ENCODE measurements around the gene RYR2. TPM values are rescaled to one million over a fixed set of nuclear protein-coding genes. Genes with fewer than 3 reads are reported as not detected.

RYR2 gene
- total and polyA plus RNA-seq, 2 of the 8 experiments (the other 6 are each of a cell fraction or from before 2014, with no cell fraction given), result 1.3 to 4.4 TPM

GRCh38 chr1:237788069-237788468 lies 746.1 kb downstream of the RYR2 start:
- H3K9ac ChIP-seq (replicated peaks in 1 of 4; ENCODE audit: extremely low read depth in 1 of 4, low read depth in 3 of 4, low read length in 3 of 4), result no peak overlapping the region
- H2BK20ac ChIP-seq (ENCODE audit: low read length), result no peak overlapping the region
- no peak overlapping the region for H3K56ac ChIP-seq (replicated peaks; ENCODE audit: insufficient read length, low read depth, low read length)
- no peak overlapping the region for H2BK12ac ChIP-seq (ENCODE audit: low read depth, low read length)
- FAIRE-seq (no peak), DNase-seq (ENCODE audit: low read depth in 1 of 2, low spot score in 2 of 2) (no peak)
- H3K23ac ChIP-seq (ENCODE audit: insufficient read length), result no peak overlapping the region
- no peaks in the 10 kb centered on the region for H3K79me2 ChIP-seq (ENCODE audit: control insufficient read depth in 1 of 2, insufficient read depth in 2 of 2, low read length in 2 of 2)
- H4K91ac ChIP-seq (replicated peaks; ENCODE audit: insufficient read length, low read length), result no peak overlapping the region
- H4K8ac ChIP-seq (ENCODE audit: extremely low read depth, insufficient read depth, low read length), result no peak overlapping the region
- no peaks in the 10 kb centered on the region for H4K20me1 ChIP-seq (replicated peaks in 1 of 2; ENCODE audit: control insufficient read depth in 1 of 2, insufficient read depth in 2 of 2, low read length in 2 of 2)
- no peaks in the 10 kb centered on the region for H3K79me1 ChIP-seq (ENCODE audit: low read depth, low read length)
- H2BK120ac ChIP-seq (replicated peaks; ENCODE audit: low read depth, low read length), result no peak overlapping the region
- no peak overlapping the region for H3K4ac ChIP-seq (replicated peaks; ENCODE audit: insufficient read length, low read depth, low read length)
- no peaks in the 10 kb centered on the region for H3K9me3 ChIP-seq (ENCODE audit: insufficient read depth in 2 of 2, low read depth in 1 of 2, low read length in 1 of 2)
- H2BK15ac ChIP-seq (ENCODE audit: low read length), result no peak overlapping the region
- H3K27ac ChIP-seq (ENCODE audit: low read depth, low read length), result no peak overlapping the region
- H3K18ac ChIP-seq (ENCODE audit: extremely low read depth, low read length), result no peak overlapping the region
- ChIA-PET CTCF (ENCODE audit: partially characterized antibody) (interaction anchor here (0.6 to 1.0 kb wide), 3 partner anchors 12 to 655 kb away, joined by 3 to 5 read pairs (median 3); no protein-coding TSS in a partner anchor), POLR2A (ENCODE audit: partially characterized antibody) (no interaction called here)
- no peak overlapping the region for H3K4me2 ChIP-seq (ENCODE audit: insufficient read depth in 1 of 2, low read depth in 2 of 2, low read length in 2 of 2)
- no peaks in the 10 kb centered on the region for H3K27me3 ChIP-seq (replicated peaks in 1 of 4; ENCODE audit: control insufficient read depth in 3 of 4, extremely low read depth in 1 of 4, insufficient read depth in 3 of 4, low read length in 3 of 4)
- H3K36me3 ChIP-seq (ENCODE audit: control insufficient read depth in 2 of 4, insufficient read depth in 4 of 4, low read length in 3 of 4), result no peaks in the 10 kb centered on the region
- no peak overlapping the region for H2AFZ ChIP-seq (ENCODE audit: low read length)
- no peak overlapping the region for H2BK5ac ChIP-seq (ENCODE audit: low read depth, low read length)
- H4K5ac ChIP-seq (ENCODE audit: insufficient read length, low read depth, low read length), result no peak overlapping the region
- no peaks in the 10 kb centered on the region for H3K23me2 ChIP-seq (ENCODE audit: low read depth, low read length)
- H2AK5ac ChIP-seq (ENCODE audit: low read depth, low read length), result no peak overlapping the region
- H3K14ac ChIP-seq (ENCODE audit: insufficient read length), result no peak overlapping the region
- TF ChIP-seq KDM5A (IDR thresholded peaks at IDR 0.05; ENCODE audit: low read length) (no peak), SP1 (IDR thresholded peaks at IDR 0.05; ENCODE audit: low read depth, low read length) (no peak), TAF7 (optimal IDR thresholded peaks at IDR 0.05; ENCODE audit: borderline replicate concordance, low read depth, low read length) (no peak), RBBP5 (IDR thresholded peaks at IDR 0.05; ENCODE audit: borderline replicate concordance, low read depth, low read length) (no peak), KDM1A (IDR thresholded peaks at IDR 0.05; ENCODE audit: borderline replicate concordance, low read length) (no peak), MAFK (IDR thresholded peaks at IDR 0.05; ENCODE audit: low read depth, low read length) (no peak)
- 93% methylated on average over 3 of the region's 3 CpGs; no CpG with 5 or more reads in 1 of the 2 experiments for WGBS, 2 experiments (ENCODE audit: extremely low coverage in 1 of 2, insufficient coverage in 1 of 2, insufficient read length in 1 of 2, insufficient replicate concordance in 2 of 2, low coverage in 1 of 2, low lambda C conversion rate in 2 of 2, missing lambda C conversion rate in 1 of 2)
- no peaks in the 10 kb centered on the region for H3K4me1 ChIP-seq (replicated peaks in 1 of 4; ENCODE audit: control insufficient read depth in 3 of 4, insufficient read depth in 4 of 4, low read length in 3 of 4)
- no peak overlapping the region for H3K4me3 ChIP-seq (ENCODE audit: extremely low read depth in 1 of 4, insufficient read depth in 2 of 4, low read depth in 3 of 4, low read length in 4 of 4)
